OCI-LY7 (cell line): ENCODE results near the gene MYOZ2. TPM values are rescaled to one million over a fixed set of nuclear protein-coding genes. Genes with fewer than 3 reads are reported as not detected.

ENCODE experiments used
- BruUV-seq: library from RNA; stranded (reverse); fragments of 400-500 nt; replicated peaks from 2 replicates; lab custom pipeline; 2021; lab: Mats Ljungman, UMichigan
- CTCF ChIA-PET: fragments of 300-600 bp; sonication (Branson Sonifier 250); formaldehyde crosslinking; loops from one replicate; lab custom pipeline; 2022; ENCODE audit warnings: antibody characterized with exemption; ENCODE audit not compliant: unreplicated experiment; lab: Charles Lee
- POLR2A ChIA-PET: fragments of 300-600 bp; sonication (Branson Sonifier 250); formaldehyde crosslinking; loops from one replicate; lab custom pipeline; 2022; ENCODE audit warnings: antibody characterized with exemption; lab: Charles Lee
- DNase-seq: peaks from one replicate; pipeline ENCODE4 v3.0.0-alpha.2; 2015; ENCODE audit warnings: low spot score
- H2AFZ ChIP-seq: fragments of 200-600 bp; sonication (generic), shearing (Covaris generic); 2 replicates; pipeline ENCODE4 v1.6.1; 2014; ENCODE audit warnings: mild to moderate bottlenecking, antibody characterized with exemption, low read length, moderate library complexity
- H3K27ac ChIP-seq: fragments of 200-600 bp; sonication (generic); 2 replicates; pipeline ENCODE4 v1.5.1; 2014; ENCODE audit warnings: mixed run types, low read depth, mild to moderate bottlenecking, moderate library complexity, low read length, inconsistent platforms; ENCODE audit not compliant: poor library complexity, severe bottlenecking
- H3K36me3 ChIP-seq: fragments of 200-600 bp; sonication (generic); 2 replicates; pipeline ENCODE4 v1.6.1; 2014; ENCODE audit warnings: mild to moderate bottlenecking, antibody characterized with exemption, low read length, moderate library complexity, mixed read lengths; ENCODE audit not compliant: insufficient read depth
- H3K4me1 ChIP-seq: fragments of 200-600 bp; sonication (generic); 2 replicates; pipeline ENCODE4 v1.5.1; 2014; ENCODE audit warnings: mild to moderate bottlenecking, low read length; ENCODE audit not compliant: insufficient read depth, poor library complexity, severe bottlenecking
- H3K4me2 ChIP-seq: fragments of 200-600 bp; sonication (generic); 2 replicates; pipeline ENCODE4 v1.6.1; 2014; ENCODE audit warnings: mild to moderate bottlenecking, low read length
- H3K4me3 ChIP-seq: fragments of 200-600 bp; sonication (generic); 2 replicates; pipeline ENCODE4 v1.5.1; 2014; ENCODE audit warnings: mild to moderate bottlenecking, low read depth, low read length; ENCODE audit not compliant: poor library complexity, severe bottlenecking
- H3K79me2 ChIP-seq: fragments of 200-600 bp; sonication (generic); 2 replicates; pipeline ENCODE4 v1.6.1; 2016; ENCODE audit warnings: low read depth, mild to moderate bottlenecking, low read length, moderate library complexity, mixed read lengths; ENCODE audit not compliant: insufficient read depth
- H3K9me2 ChIP-seq: fragments of 200-600 bp; sonication (generic); 2 replicates; pipeline ENCODE4 v1.6.1; 2016; ENCODE audit warnings: mild to moderate bottlenecking, low read length, mixed read lengths; ENCODE audit not compliant: insufficient read depth
- H3K9me3 ChIP-seq: fragments of 200-600 bp; sonication (generic); 2 replicates; pipeline ENCODE4 v1.6.1; 2014; ENCODE audit warnings: mild to moderate bottlenecking, mixed run types, low read length, mixed read lengths
- H4K20me1 ChIP-seq: fragments of 200-600 bp; sonication (generic); 2 replicates; pipeline ENCODE4 v1.6.1; 2014; ENCODE audit warnings: mild to moderate bottlenecking, antibody characterized with exemption, low read length, moderate library complexity, mixed read lengths; ENCODE audit not compliant: insufficient read depth
- EZH2phosphoT487 ChIP-seq: fragments of 200-600 bp; sonication (generic); IDR thresholded peaks from 2 replicates; pipeline ENCODE4 v1.6.1; 2018; ENCODE audit warnings: low read depth, borderline replicate concordance, mild to moderate bottlenecking, mixed run types, antibody characterized with exemption, low read length, moderate library complexity, mixed read lengths
- intact Hi-C: fragments of 100-400 bp; cut with micrococcal nuclease; formaldehyde crosslinking; loops from one replicate; pipeline ENCODE4 v1.10.0; 2022; ENCODE audit not compliant: unreplicated experiment
- total RNA-seq, 2 experiments: library from RNA; depleted of rRNA in 1 of 2; stranded (reverse); fragments of >200 nt in 1 of 2; shearing (Covaris generic) in 1 of 2; gene quantifications; 2 replicates each; pipeline ENCODE4 v1.2.3, GENCODE V29; 2014 to 2022
- TF ChIP-seq, protein P1 (sequence below): fragments of 200-600 bp; sonication (generic); conservative IDR thresholded peaks from 2 replicates; pipeline ENCODE4 v1.5.1; 2014; ENCODE audit warnings: mild to moderate bottlenecking, antibody characterized with exemption, low read length, moderate library complexity, mixed read lengths

MYOZ2 gene
- total RNA-seq, 2 experiments from 2014 or later = not detected

DNA sequence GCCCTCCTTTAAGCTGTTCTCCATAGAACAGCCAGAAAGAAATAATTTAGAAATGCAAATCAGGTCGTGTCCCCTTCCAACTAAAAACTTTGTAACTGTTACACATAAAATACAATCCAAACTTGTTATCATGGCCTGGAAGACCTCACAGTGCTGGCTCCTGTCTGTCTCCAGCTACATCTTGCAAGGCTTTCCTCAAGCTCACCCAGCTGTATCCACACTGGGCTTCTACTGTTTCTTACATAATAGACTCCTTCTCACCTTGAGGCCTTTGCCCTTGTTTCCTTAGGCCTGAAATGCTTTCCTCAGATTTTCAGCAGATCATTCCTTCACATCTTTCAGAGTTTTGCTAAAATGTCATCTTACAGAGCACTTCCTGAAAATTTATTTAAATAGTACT is 43.4 kb downstream of the MYOZ2 start:
- CTCF ChIA-PET = no interaction called here
- H3K4me3 ChIP-seq = no peak overlapping the region
- H3K9me3 ChIP-seq = no peaks in the 10 kb centered on the region
- no peaks in the 10 kb centered on the region for H3K4me1 ChIP-seq
- BruUV-seq = no TSS peak
- intact Hi-C loops = no loop called here
- no peak overlapping the region for H3K27ac ChIP-seq
- no peaks in the 10 kb centered on the region for H4K20me1 ChIP-seq
- no peaks in the 10 kb centered on the region for H3K79me2 ChIP-seq
- POLR2A ChIA-PET = interaction anchor here (0.6 to 1.4 kb wide), 2 partner anchors 11 to 24 kb away, joined by 3 to 5 read pairs; no protein-coding TSS in a partner anchor
- no peak overlapping the region for H3K4me2 ChIP-seq
- H3K36me3 ChIP-seq = no peaks in the 10 kb centered on the region
- no peak for DNase-seq
- no peaks in the 10 kb centered on the region for H3K9me2 ChIP-seq
- TF ChIP-seq, protein P1, sequence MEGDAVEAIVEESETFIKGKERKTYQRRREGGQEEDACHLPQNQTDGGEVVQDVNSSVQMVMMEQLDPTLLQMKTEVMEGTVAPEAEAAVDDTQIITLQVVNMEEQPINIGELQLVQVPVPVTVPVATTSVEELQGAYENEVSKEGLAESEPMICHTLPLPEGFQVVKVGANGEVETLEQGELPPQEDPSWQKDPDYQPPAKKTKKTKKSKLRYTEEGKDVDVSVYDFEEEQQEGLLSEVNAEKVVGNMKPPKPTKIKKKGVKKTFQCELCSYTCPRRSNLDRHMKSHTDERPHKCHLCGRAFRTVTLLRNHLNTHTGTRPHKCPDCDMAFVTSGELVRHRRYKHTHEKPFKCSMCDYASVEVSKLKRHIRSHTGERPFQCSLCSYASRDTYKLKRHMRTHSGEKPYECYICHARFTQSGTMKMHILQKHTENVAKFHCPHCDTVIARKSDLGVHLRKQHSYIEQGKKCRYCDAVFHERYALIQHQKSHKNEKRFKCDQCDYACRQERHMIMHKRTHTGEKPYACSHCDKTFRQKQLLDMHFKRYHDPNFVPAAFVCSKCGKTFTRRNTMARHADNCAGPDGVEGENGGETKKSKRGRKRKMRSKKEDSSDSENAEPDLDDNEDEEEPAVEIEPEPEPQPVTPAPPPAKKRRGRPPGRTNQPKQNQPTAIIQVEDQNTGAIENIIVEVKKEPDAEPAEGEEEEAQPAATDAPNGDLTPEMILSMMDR = no peak
- TF ChIP-seq EZH2phosphoT487 = no peak
- no peak overlapping the region for H2AFZ ChIP-seq

DNA sequence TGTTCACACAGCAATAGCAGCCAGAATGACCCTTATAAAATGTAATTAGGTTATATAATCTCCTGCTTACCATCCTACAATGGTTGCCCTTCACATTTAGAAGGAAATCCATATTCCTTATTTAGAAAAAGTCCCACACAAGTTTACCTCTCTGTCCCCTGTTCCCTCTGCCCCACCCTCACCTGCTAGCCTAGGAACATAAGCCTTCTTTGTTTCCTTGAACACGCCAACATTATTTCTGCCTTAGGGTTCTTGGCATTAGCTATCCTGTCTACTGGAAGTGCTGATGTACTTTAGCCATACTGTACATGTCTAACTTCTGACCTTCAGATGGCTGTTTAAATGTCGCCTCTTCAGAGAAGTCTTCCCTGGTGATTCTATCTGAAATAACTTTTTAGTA is 48.5 kb downstream of the MYOZ2 start:
- Histone ChIP-seq H3K36me3 (no peaks in the 10 kb centered on the region), H3K9me2 (no peaks in the 10 kb centered on the region), H3K9me3 (no peaks in the 10 kb centered on the region), H3K4me1 (no peaks in the 10 kb centered on the region), H3K4me2 (no peak overlapping the region), H4K20me1 (no peaks in the 10 kb centered on the region), H2AFZ (no peak overlapping the region), H3K79me2 (no peaks in the 10 kb centered on the region), H3K27ac (no peak overlapping the region), H3K4me3 (no peak overlapping the region)
- BruUV-seq = no TSS peak
- no peak for DNase-seq
- POLR2A ChIA-PET = no interaction called here
- intact Hi-C loops = no loop called here
- TF ChIP-seq EZH2phosphoT487 = no peak
- TF ChIP-seq, protein P1 = no peak
- CTCF ChIA-PET = no interaction called here

DNA sequence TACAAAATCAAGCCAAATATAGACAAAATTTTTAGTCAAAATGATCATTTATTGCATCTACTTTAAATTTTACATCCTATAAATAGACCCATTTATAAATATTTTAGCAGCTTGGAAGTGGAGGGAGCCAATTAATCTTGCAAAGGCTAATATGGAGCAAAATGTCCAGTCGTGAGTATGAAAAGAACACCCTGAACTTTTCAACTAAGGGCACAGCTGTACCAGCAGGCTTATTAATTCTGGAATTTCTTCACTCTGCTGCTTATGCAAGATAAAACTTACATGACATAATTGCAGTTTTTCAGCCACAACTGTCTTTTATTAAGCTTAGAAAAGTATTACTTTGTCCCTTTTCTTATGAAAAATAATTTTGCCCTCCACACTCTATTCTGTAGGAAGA is 54.0 kb downstream of the MYOZ2 start:
- H4K20me1 ChIP-seq = no peaks in the 10 kb centered on the region
- BruUV-seq = no TSS peak
- H3K9me3 ChIP-seq = no peaks in the 10 kb centered on the region
- H3K4me3 ChIP-seq = no peak overlapping the region
- H3K36me3 ChIP-seq = no peaks in the 10 kb centered on the region
- DNase-seq = no peak
- no peaks in the 10 kb centered on the region for H3K79me2 ChIP-seq
- no peaks in the 10 kb centered on the region for H3K4me1 ChIP-seq
- no peak overlapping the region for H2AFZ ChIP-seq
- no peak overlapping the region for H3K4me2 ChIP-seq
- H3K27ac ChIP-seq = no peak overlapping the region
- ChIA-PET POLR2A (interaction anchor here (0.8 to 1.7 kb wide), 5 partner anchors 9 to 50 kb away, joined by 3 to 5 read pairs (median 4); no protein-coding TSS in a partner anchor), CTCF (no interaction called here)
- H3K9me2 ChIP-seq = no peaks in the 10 kb centered on the region
- TF ChIP-seq EZH2phosphoT487 = no peak
- TF ChIP-seq, protein P1 = no peak
- intact Hi-C loops = no loop called here
